Loucy (cell line): Measurements from ENCODE around the gene RAF1.
"Not testable (repeated sequence)": the region's sequence is repeated elsewhere in the genome, so short reads cannot be mapped to it uniquely, and the experiment has no call there.

Experiments
- H2AFZ ChIP-seq: fragments of 200-600 bp; sonication (generic); 2 replicates; pipeline ENCODE4 v1.6.0; 2016; ENCODE audit warnings: antibody characterized with exemption, mild to moderate bottlenecking, low read length, moderate library complexity
- H3F3A ChIP-seq: fragments of 200-600 bp; 2 replicates; pipeline ENCODE4 v1.6.0; 2016; ENCODE audit warnings: antibody characterized with exemption, low read depth, mild to moderate bottlenecking
- H3K27me3 ChIP-seq: fragments of 200-600 bp; sonication (generic); 2 replicates; pipeline ENCODE4 v1.6.1; 2014; ENCODE audit warnings: low read length, mild to moderate bottlenecking; ENCODE audit not compliant: insufficient read depth, poor library complexity, severe bottlenecking
- H3K36me3 ChIP-seq: fragments of 200-600 bp; sonication (generic); 2 replicates; pipeline ENCODE4 v1.6.1; 2016; ENCODE audit warnings: low read length; ENCODE audit not compliant: insufficient read depth
- H3K4me1 ChIP-seq: fragments of 200-600 bp; sonication (generic); 2 replicates; pipeline ENCODE4 v1.5.1; 2014; ENCODE audit warnings: low read length, mild to moderate bottlenecking; ENCODE audit not compliant: insufficient read depth, poor library complexity, severe bottlenecking
- H3K4me2 ChIP-seq: fragments of 200-600 bp; sonication (generic); 2 replicates; pipeline ENCODE4 v1.6.0; 2014; ENCODE audit warnings: antibody characterized with exemption, low read length, low read depth, mild to moderate bottlenecking; ENCODE audit not compliant: poor library complexity, severe bottlenecking
- H3K4me3 ChIP-seq: fragments of 200-600 bp; sonication (generic); 2 replicates; pipeline ENCODE4 v1.5.1; 2014; ENCODE audit warnings: low read length, mild to moderate bottlenecking, mixed read lengths; ENCODE audit not compliant: poor library complexity, severe bottlenecking
- H3K79me2 ChIP-seq: fragments of 200-600 bp; sonication (generic); 2 replicates; pipeline ENCODE4 v1.6.1; 2014; ENCODE audit warnings: low read length; ENCODE audit not compliant: insufficient read depth
- H3K9ac ChIP-seq: fragments of 200-600 bp; sonication (generic); 2 replicates; pipeline ENCODE4 v1.6.0; 2014; ENCODE audit warnings: mild to moderate bottlenecking, low read depth, low read length, moderate library complexity; ENCODE audit not compliant: poor library complexity, severe bottlenecking
- H3K9me2 ChIP-seq: fragments of 200-600 bp; sonication (generic); replicated peaks from 2 replicates; pipeline ENCODE4 v1.6.1; 2016; ENCODE audit warnings: low read depth, low read length, mixed read lengths
- H3K9me3 ChIP-seq: fragments of 200-600 bp; sonication (generic); 2 replicates; pipeline ENCODE4 v1.6.1; 2014; ENCODE audit warnings: mild to moderate bottlenecking, antibody characterized with exemption, low read length, low read depth; ENCODE audit not compliant: insufficient read depth
- H4K20me1 ChIP-seq: fragments of 200-600 bp; sonication (generic); 2 replicates; pipeline ENCODE4 v1.6.0; 2014; ENCODE audit warnings: antibody characterized with exemption, low read length, mild to moderate bottlenecking; ENCODE audit not compliant: insufficient read depth, poor library complexity, severe bottlenecking
- CTCF ChIP-seq: fragments of 200-600 bp; sonication (generic); conservative IDR thresholded peaks from 2 replicates; pipeline ENCODE4 v1.5.1; 2014; ENCODE audit warnings: mild to moderate bottlenecking, antibody characterized with exemption, low read length
- EZH2phosphoT487 ChIP-seq: fragments of 200-600 bp; IDR thresholded peaks from 2 replicates; pipeline ENCODE4 v1.6.1; 2018; ENCODE audit warnings: antibody characterized with exemption, mild to moderate bottlenecking, moderate library complexity, borderline replicate concordance

RAF1 gene

GRCh38 chr3:12633108-12633507 is 30.8 kb downstream of the RAF1 start:
- TF ChIP-seq EZH2phosphoT487 (no peak), CTCF (no peak)
- H3K4me1 ChIP-seq: no peaks in the 10 kb centered on the region
- peaks cover 79% of the 10 kb centered on the region for H4K20me1 ChIP-seq

GRCh38 chr3:12632523-12632922 is 31.4 kb downstream of the RAF1 start:
- peaks cover 3% of the 10 kb centered on the region; the same call in 1 of the 2 replicates for H3F3A ChIP-seq
- H3K4me3 ChIP-seq: no peak overlapping the region
- H3K36me3 ChIP-seq: peaks cover 16% of the 10 kb centered on the region; the same call in 1 of the 2 replicates
- TF ChIP-seq CTCF: no peak
- no peak for TF ChIP-seq EZH2phosphoT487
- no peak overlapping the region for H3K4me2 ChIP-seq
- peaks cover 99% of the 10 kb centered on the region for H3K79me2 ChIP-seq
- H4K20me1 ChIP-seq: peaks cover 79% of the 10 kb centered on the region
- H3K27me3 ChIP-seq: no peaks in the 10 kb centered on the region
- H2AFZ ChIP-seq: no peak overlapping the region
- no peaks in the 10 kb centered on the region for H3K9me3 ChIP-seq
- no peaks in the 10 kb centered on the region for H3K4me1 ChIP-seq
- H3K9me2 ChIP-seq: no peaks in the 10 kb centered on the region
- H3K9ac ChIP-seq: no peak overlapping the region

More at GRCh38 chr3:12633108-12633507, 30.8 kb downstream of the RAF1 start:
- no peaks in the 10 kb centered on the region for H3K9me3 ChIP-seq
- no peaks in the 10 kb centered on the region for H3K9me2 ChIP-seq
- peaks cover 1% of the 10 kb centered on the region; the same call in 1 of the 2 replicates for H3F3A ChIP-seq
- no peaks in the 10 kb centered on the region for H3K27me3 ChIP-seq
- no peak overlapping the region for H2AFZ ChIP-seq
- H3K79me2 ChIP-seq: peaks cover 99% of the 10 kb centered on the region
- H3K4me3 ChIP-seq: no peak overlapping the region
- H3K4me2 ChIP-seq: no peak overlapping the region
- no peak overlapping the region for H3K9ac ChIP-seq
- peaks cover 16% of the 10 kb centered on the region; the same call in 1 of the 2 replicates for H3K36me3 ChIP-seq

- not testable (repeated sequence) for H3F3A ChIP-seq, H3K4me3 ChIP-seq, H3K9me2 ChIP-seq, H3K4me1 ChIP-seq, H3K4me2 ChIP-seq, H3K36me3 ChIP-seq, H3K9ac ChIP-seq, H3K9me3 ChIP-seq, H2AFZ ChIP-seq, H3K27me3 ChIP-seq
- H4K20me1 ChIP-seq: peaks cover 82% of the 10 kb centered on the region
- peaks cover 99% of the 10 kb centered on the region for H3K79me2 ChIP-seq
Measured at GRCh38 chr3:12630843-12631242, 33.1 kb downstream of the RAF1 start.

GRCh38 chr3:12630292-12630691 is 33.6 kb downstream of the RAF1 start:
- peaks cover 100% of the 10 kb centered on the region for H3K79me2 ChIP-seq
- H3K4me1 ChIP-seq: peaks cover 10% of the 10 kb centered on the region
- H3K4me2 ChIP-seq: no peak overlapping the region
- no peak overlapping the region for H2AFZ ChIP-seq
- 0 out of 2 replicates have a peak, but pooled peaks cover 7% of the 10 kb centered on the region for H3K36me3 ChIP-seq
- H4K20me1 ChIP-seq: peaks cover 88% of the 10 kb centered on the region
- H3K9me3 ChIP-seq: no peaks in the 10 kb centered on the region
- TF ChIP-seq EZH2phosphoT487 (no peak), CTCF (no peak)
- H3F3A ChIP-seq: peaks cover 3% of the 10 kb centered on the region; the same call in 1 of the 2 replicates
- H3K9me2 ChIP-seq: no peaks in the 10 kb centered on the region
- H3K27me3 ChIP-seq: no peaks in the 10 kb centered on the region
- H3K9ac ChIP-seq: no peak overlapping the region
- H3K4me3 ChIP-seq: no peak overlapping the region
